ENCODE data around the gene ODAM. TPM values are rescaled to one million over a fixed set of nuclear protein-coding genes. Genes with fewer than 3 reads are reported as not detected.
"Not testable (repeated sequence)": the region's sequence is repeated elsewhere in the genome, so short reads cannot be mapped to it uniquely, and the experiment has no call there.

Gene ODAM
- total RNA-seq, 2 donors from 2014 or later: not detected

GRCh38 chr4:70216550-70216949, 21.0 kb downstream of the ODAM start:
- intact Hi-C loops (cut with DNase I); DNase-seq (ENCODE audit: low spot score): not testable (repeated sequence)

- intact Hi-C loops (cut with DNase I); DNase-seq (ENCODE audit: low spot score): not testable (repeated sequence)
Observed at GRCh38 chr4:70221389-70221788, 25.9 kb downstream of the ODAM start.

- intact Hi-C loops (cut with DNase I); DNase-seq (ENCODE audit: low spot score): not testable (repeated sequence)
Observed at GRCh38 chr4:70221818-70222217, 26.3 kb downstream of the ODAM start.

GRCh38 chr4:70225824-70226223, 30.3 kb downstream of the ODAM start, which contains the start of gene FDCSP:
Gene FDCSP, plus strand, starts transcription at chr4:70226124. Its CDS starts 5,071 bp downstream, at chr4:70231195.
- DNase-seq (ENCODE audit: low spot score): no peak
- intact Hi-C loops (cut with DNase I): no loop called here

- intact Hi-C loops (cut with DNase I): no loop called here
- DNase-seq (ENCODE audit: low spot score): no peak
Observed at GRCh38 chr4:70236125-70236524, 40.6 kb downstream of the ODAM start.

- DNase-seq (ENCODE audit: low spot score): no peak
- intact Hi-C loops (cut with DNase I): no loop called here
Observed at GRCh38 chr4:70239131-70239883, 43.8 kb downstream of the ODAM start.

- no peak for DNase-seq (ENCODE audit: low spot score)
- intact Hi-C loops (cut with DNase I): loop anchor here in 1 of 2 donors (10.0 kb wide), 1 partner anchor 1175 kb away; no protein-coding TSS in a partner anchor
Observed at GRCh38 chr4:70239884-70240591, 44.5 kb downstream of the ODAM start.

GRCh38 chr4:70242297-70242696, 46.8 kb downstream of the ODAM start, which contains the start of gene CSN3:
Gene CSN3, plus strand, starts transcription at chr4:70242597. Its CDS starts 2,223 bp downstream, at chr4:70244820.
- intact Hi-C loops (cut with DNase I): loop anchor here in 1 of 2 donors (1.0 to 10.0 kb wide), 2 partner anchors 15 to 1173 kb away; no protein-coding TSS in a partner anchor
- DNase-seq (ENCODE audit: low spot score): not testable (repeated sequence)

GRCh38 chr4:70243091-70243490, 47.6 kb downstream of the ODAM start:
- no peak for DNase-seq (ENCODE audit: low spot score)
- intact Hi-C loops (cut with DNase I): loop anchor here in 1 of 2 donors (10.0 kb wide), 1 partner anchor 1172 kb away; no protein-coding TSS in a partner anchor

- DNase-seq (ENCODE audit: low spot score): no peak
- intact Hi-C loops (cut with DNase I): no loop called here
Observed at GRCh38 chr4:70251250-70251944, 55.9 kb downstream of the ODAM start.

GRCh38 chr4:70251945-70252277, 56.4 kb downstream of the ODAM start:
- intact Hi-C loops (cut with DNase I): no loop called here
- no peak for DNase-seq (ENCODE audit: low spot score)

Other genes with a start within 250 kb of the ODAM start
- not detected for gene CSN2, start 230.0 kb upstream of the ODAM start, total RNA-seq
- not detected for gene STATH, start 199.8 kb upstream of the ODAM start, total RNA-seq
- gene HTN3, start 167.3 kb upstream of the ODAM start, total RNA-seq: not detected
- not detected for gene HTN1, start 145.3 kb upstream of the ODAM start, total RNA-seq
- gene PRR27, start 41.5 kb upstream of the ODAM start, total RNA-seq: not detected
- not detected for gene FDCSP, start 30.4 kb downstream of the ODAM start, total RNA-seq
- gene CSN3, start 46.9 kb downstream of the ODAM start, total RNA-seq: not detected
- gene CABS1, start 139.3 kb downstream of the ODAM start, total RNA-seq: not detected
- not detected for gene SMR3A, start 165.0 kb downstream of the ODAM start, total RNA-seq
- not detected for gene SMR3B, start 187.4 kb downstream of the ODAM start, total RNA-seq
- gene OPRPN, start 202.2 kb downstream of the ODAM start, total RNA-seq: not detected

Measured in posterior vena cava (tissue), 2 donors.